HG02870 (cell line): ENCODE measurements around the gene RAB27A.
A peak's percentile ranks its signal among the peaks of the same experiment; 100 is the strongest.
"Not testable (repeated sequence)": the region's sequence is repeated elsewhere in the genome, so short reads cannot be mapped to it uniquely, and the experiment has no call there.

Source experiments
- ATAC-seq: cut with Tn5 transposase; IDR thresholded peaks from one replicate; pipeline ENCODE4 v1.9.1; 2021; ENCODE audit warnings: mild to moderate bottlenecking, moderate library complexity; ENCODE audit not compliant: unreplicated experiment

RAB27A gene

GRCh38 chr15:55289746-55290527 lies at the start of gene RAB27A:
TSS of gene RAB27A (minus strand) at chr15:55289813. CDS start at chr15:55234934, 54,879 bp downstream.
- peak; percentile 58 for ATAC-seq

- no peak for ATAC-seq
Observed at GRCh38 chr15:55337160-55337559, 47.5 kb upstream of the RAB27A start.

DNA sequence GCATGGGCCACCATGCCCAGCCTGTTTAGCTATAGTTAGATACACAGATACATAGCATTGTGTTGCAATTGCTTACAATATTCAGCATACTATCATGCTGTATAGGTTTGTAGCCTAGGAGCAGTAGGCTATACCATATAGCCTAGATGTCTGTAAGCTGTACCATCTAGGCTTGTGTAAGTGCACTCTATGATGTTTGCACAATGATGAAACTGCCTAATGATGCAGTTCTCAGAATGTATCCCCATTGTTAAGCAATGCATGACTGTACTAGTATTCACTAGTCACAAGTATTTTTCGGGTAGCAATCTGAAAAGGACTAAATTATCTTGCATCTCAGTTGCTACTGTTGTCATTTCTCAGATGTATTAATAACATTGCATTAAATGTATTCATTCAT lies 45.4 kb upstream of the RAB27A start:
- no peak for ATAC-seq

GRCh38 chr15:55334371-55334770 lies 44.8 kb upstream of the RAB27A start:
- ATAC-seq, result no peak

DNA sequence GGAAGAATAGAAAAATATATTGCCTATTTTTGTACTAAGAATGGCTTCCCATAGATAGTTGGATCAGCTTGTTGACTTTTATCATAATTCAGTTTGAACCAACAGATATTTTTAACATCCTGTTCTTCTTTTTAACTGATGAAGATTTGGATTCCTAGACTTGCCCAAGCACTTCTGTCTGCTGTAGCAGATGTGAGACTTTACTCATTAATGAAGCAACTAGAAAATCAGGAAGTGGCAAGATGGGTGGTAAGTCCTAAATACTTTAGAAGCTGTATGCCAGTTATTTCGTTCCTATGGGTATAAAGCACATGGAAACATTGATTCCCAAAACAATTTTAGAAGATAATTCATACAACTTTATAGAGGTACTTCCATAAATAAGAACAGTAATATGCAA lies 37.8 kb upstream of the RAB27A start:
- ATAC-seq, result no peak

DNA sequence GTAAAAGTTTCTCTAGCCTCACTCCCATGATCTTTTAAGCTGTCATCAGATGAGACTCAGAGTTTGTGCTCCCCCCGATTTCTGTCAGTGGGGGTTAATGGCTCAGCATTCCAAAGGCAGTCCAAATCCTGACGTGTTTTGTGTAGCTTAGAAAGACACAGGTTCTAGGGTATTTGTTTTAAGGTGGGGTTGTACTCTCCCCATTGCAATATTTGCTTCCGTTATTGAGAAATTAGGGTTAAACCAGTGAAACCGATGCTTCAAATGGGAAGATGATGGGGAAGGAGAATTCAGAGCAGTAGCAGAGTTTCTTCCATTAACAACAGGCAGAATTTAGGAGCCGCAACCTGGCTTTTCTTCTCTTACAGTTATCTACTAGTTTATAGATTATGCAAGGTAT lies 32.9 kb upstream of the RAB27A start:
- ATAC-seq, result no peak

- no peak for ATAC-seq
Observed at GRCh38 chr15:55320963-55321362, 31.4 kb upstream of the RAB27A start.

DNA sequence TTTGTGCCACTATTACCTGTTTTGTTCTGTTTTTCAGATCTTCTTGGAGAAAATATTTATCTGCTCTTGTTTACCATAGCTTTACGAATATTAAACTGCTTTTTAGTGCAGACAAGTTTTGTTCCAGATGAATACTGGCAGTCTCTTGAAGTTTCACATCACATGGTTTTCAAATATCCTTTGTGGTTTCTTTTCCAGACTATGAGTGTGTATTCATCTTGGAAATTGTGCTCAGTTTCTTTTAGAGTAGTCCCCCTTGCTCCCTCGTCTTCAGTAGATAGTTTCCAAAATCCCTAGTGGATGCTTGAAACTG lies 30.6 kb upstream of the RAB27A start:
- ATAC-seq, result no peak

DNA sequence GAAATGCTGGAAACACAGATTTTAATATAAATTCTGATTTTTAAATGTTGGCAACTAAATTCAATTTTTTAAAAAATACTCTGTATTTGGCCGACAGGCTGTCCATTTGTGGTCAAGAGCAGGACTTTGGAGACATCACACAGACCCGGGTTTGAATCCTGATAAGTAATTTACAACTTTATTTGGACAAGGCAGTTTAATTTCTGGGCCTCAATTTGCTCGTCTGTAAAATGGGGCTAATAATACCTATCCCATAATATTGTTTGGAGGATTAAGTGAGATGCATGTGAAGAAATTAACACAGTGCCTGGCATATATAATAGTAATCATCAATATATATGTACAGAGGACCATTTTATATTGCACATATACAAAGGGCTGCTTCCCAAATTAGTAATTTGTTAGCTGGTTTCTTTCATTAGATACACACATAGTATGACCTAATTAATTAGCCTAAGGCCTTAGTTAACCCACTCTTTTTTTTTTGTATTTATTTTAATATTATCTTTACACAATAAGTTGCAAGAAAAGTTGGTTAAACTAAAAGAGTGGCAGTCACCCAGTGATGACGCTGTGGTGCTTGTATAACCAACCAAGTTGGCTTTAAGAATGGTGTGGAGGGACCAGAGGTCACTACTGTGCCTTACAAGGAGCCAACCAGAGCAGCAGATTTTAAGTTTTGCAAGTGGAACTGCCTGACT lies 30.1 kb upstream of the RAB27A start:
- no peak for ATAC-seq

DNA sequence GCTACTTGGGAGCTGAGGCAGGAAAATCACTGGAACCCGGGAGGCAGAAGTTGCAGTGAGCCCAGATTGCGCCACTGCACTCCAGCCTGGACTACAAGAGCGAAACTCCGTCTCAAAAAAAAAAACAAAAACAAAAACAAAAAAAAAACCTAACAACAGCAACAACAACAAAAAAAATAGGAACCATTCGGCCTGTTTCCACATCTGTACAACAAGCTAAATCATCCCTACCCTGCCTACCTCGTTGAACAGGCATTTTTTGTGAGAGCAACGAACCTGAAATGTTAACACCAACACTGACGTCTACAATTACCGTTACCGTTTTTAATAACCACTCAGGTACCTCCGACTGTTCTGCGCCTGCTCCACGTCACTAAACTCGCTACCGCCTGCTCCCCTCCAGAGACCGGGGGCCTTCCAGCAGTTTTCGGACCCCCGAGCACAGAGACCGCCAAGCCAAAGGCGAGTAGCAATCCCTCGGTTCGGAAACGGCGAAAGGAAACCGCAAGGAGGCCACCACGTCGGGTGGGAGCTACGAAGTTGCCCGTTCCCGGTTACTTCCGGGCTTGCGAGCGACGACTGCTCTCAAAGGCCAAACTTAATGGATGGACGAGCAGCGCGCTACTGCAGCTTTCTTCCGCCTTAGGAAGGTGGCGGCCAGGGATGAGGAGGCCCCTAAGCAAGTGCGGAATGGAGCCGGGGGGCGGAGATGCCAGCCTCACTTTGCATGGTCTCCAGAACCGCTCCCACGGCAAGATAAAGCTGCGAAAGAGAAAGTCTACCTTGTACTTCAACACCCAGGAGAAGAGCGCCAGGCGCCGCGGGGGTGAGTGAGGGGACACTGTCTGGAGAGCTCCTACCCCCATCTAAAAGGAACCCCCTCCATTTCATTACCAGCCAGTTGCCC lies 29.2 kb upstream of the RAB27A start, which contains the start of the genes PIGB and PIGBOS1:
PIGB (plus strand) TSS at position 635 of the 907 bp plus-strand sequence; CDS start at position 664, 29 bp downstream.
PIGBOS1 (minus strand) TSS at position 536 of the 907 bp plus-strand sequence. CDS start 1,331 bp downstream, outside the sequence.
- peak; percentile 89 for ATAC-seq

GRCh38 chr15:55302801-55303200 lies 13.2 kb upstream of the RAB27A start:
- not testable (repeated sequence) for ATAC-seq

DNA sequence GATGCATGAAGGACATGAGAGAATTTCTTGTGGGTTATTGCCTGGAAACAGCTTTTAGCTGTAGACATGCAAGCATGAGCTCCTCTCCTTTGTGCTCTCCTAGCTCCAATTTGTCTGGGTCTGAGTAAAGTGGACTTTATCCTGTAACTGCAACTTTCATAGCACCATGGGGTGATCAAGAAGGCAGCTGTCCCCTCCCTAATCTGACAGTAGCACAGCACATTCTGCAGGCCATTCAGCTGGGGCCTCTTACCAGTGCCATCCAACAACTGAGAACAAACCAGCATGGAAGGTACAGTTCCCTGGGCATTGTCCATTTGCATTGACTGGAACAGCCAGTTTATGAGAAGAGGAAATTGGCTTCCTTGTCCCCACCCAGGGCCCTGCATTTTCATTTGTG lies 7.7 kb upstream of the RAB27A start:
- no peak for ATAC-seq

DNA sequence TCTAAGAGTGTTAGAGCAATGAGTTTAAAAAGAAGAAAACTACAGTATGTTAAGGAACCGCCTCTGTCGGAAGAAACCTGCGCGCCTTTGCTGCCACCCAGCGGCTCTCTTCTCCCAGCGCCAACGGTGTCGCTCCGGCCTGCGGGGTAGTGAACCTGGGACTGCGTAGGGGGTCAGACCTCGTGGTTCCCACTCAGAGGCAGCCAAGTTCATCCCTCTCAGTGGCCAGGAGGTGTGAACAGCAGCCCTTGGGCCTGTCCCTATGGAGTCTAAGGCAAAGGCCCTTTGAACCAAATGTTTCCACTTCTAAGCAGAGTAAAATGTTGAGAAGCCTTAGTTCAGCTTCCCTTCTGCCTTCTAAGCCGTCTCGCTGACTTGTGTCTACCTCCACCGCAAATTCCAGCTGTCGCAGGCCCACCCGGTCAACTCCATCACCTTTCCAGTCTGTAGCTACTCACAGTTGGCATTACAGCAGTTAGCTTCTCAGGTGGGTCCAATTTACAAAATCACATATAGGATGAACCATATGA lies 980 bp upstream of the RAB27A start:
- ATAC-seq, result peak; percentile 82

DNA sequence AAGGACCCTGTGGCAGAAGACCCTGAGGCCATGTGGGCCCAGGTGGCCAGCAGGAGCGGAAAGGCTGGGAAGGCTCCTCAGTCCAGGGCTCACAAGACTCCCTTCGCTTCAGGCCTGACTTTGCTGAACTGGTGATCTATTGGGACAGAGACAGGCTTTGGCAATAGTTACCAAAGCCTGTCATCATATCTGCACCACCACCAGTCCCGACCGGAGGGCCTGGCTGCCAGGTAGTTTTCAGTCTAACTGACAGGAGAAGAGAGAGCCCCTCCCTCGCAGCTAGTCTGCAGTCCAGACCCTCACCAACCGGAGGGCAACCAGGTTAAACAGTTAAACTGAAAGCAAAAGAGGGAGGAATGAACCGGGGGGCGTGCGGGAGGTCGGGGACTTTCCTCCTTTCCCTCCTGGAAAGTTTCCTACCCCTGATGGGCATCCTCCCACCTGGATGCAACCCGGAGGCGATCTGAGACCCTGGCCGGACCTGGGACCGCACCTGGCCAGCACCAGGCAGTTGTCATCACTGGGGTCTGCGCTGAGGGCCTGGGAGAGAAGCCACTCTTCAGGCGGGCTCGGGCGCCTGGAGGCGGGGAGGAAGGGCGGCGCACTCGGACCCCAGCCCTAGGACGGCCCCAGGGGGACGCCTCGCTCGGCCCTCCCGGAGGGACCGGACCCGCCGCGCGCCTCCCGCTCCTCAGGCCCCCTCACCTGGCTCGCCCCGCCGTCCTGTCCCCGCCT lies 435 bp downstream of the RAB27A start:
- ATAC-seq, result peak; percentile 29

DNA sequence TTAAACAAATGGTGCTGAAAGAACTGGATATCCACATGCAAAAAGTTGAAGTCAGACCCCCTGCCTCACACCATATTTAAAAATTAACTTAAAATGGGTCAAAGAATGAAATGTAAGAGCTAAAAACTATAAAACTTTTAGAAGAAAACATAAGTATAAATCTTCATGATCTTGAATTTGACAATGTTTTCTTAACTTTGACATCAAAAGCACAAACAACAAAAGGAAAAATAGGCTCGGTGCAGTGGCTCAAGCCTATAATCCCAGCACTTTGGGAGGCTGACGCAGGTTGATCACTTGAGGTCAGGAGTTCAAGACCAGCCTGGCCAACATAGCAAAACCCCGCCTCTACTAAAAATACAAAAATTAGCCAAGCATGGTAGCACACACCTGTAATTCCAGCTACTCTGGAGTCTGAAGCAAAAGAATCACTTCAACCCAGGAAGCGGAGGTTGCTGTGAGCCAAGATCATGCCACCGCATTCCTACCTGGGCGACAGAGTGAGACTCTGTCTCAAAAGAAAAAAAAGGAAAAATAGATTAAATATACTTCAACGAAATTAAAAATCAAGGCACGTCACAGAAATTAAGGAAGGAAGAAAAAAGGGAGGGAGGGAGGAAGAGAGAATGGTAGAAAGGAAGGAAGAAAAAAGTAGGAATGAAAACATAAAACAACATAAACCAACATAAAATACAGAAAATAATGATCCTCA lies 1.5 kb downstream of the RAB27A start:
- no peak for ATAC-seq

- ATAC-seq, result not testable (repeated sequence)
Observed at GRCh38 chr15:55286442-55287189, 3.0 kb downstream of the RAB27A start.

DNA sequence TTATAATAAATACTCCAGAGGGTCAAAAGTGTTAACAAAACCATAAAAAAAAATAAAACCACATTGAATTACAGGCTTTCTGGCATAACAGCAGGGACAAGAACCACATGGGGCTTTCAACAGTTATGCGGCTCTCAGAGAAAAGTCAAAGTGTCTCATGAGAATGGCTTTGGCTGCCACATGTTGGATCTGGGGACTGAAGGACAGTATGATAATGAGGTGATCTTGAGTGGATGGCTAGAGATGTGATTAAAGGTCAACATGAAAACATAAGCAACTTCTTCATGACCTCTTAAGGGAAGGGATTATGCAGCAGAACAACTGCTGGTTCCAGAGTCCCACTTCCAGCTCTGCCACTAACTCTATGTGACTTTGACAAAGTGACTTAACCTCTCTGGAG lies 5.2 kb downstream of the RAB27A start:
- ATAC-seq, result no peak

DNA sequence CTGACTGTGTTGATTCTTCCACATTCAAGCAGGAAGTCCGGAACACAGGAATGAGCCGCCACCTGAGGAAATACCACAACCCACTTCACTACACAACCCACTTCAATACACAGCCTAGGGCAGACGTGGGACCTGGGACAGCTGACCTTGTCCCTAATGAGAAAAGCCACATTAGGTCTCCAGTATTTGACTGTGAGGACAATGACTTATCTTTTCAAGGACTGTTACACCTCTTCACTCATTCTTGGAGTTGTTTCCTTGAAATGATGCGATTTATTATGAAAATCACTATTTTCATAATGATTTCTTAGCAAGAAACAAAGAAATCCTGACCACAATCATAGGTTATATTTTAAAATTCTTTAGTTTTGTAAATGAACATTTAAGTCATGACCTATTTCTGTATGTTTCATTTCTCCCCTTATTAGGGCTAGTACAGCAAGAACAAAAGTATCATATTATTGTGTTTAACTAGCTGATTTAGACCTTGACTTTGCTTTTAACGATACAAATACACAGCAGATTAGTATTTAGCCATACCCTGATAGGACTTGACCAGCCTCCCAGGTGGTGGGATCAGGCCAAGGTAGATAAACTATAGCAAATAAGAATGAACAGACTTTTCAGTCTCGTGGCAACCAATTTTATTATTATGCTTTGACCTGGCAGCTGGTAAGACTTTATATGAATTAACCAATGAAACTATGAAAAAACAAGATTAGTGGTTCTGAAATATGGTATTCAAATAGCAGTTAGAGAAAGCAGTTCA lies 6.0 kb downstream of the RAB27A start:
- ATAC-seq, result no peak
